ENCODE data around the gene PAH. TPM values are rescaled to one million over a fixed set of nuclear protein-coding genes. Genes with fewer than 3 reads are reported as not detected.

The PAH gene
- total and polyA plus RNA-seq, 2 donors from 2014 or later, result 8.7 to 193 TPM

DNA sequence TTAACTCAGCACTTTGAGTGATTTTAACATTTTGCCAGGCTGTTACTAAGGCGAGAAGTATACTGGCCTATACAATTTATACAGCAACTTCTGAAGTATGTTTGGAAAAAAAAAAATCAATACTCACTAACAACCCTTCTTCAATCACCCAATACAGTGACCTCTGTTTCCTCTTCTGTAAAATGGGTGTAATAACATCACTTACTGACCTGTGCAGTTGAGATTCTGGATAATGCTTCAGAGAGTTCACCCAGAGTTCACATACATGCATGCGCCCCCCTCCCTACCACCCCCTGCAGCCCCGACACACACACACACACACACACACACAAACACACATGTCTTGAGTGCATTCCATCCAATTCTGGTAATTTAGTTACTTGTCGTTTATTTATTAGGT lies 9.1 kb downstream of the PAH start:
- intact Hi-C loops (cut with DNase I), result no loop called here
- DNase-seq (no peak), FAIRE-seq (no peak)
- H3K9me3 ChIP-seq (ENCODE audit: control insufficient read depth in 2 of 3, insufficient read depth in 1 of 3, low read length in 3 of 3), result no peaks in the 10 kb centered on the region
- no peak for TF ChIP-seq CTCF (IDR thresholded peaks at IDR 0.05; ENCODE audit: borderline replicate concordance, extremely low read depth, insufficient read depth)
- no peak overlapping the region for H3K4me3 ChIP-seq (ENCODE audit: low read length in 3 of 3)
- H3K36me3 ChIP-seq (ENCODE audit: control insufficient read depth in 2 of 3, insufficient read depth in 3 of 3, low read length in 3 of 3), result no peaks in the 10 kb centered on the region
- no peaks in the 10 kb centered on the region for H3K4me1 ChIP-seq (ENCODE audit: control insufficient read depth in 2 of 3, insufficient read depth in 2 of 3, low read depth in 1 of 3, low read length in 3 of 3)
- H3K27me3 ChIP-seq (ENCODE audit: control insufficient read depth, insufficient read depth, low read length), result no peaks in the 10 kb centered on the region
- H3K27ac ChIP-seq (ENCODE audit: low read depth in 2 of 2, low read length in 2 of 2), result no peak overlapping the region
- H3K9ac ChIP-seq (ENCODE audit: low read length in 3 of 3), result no peak overlapping the region

- H3K27me3 ChIP-seq (ENCODE audit: control insufficient read depth, insufficient read depth, low read length), result no peaks in the 10 kb centered on the region
- no peak overlapping the region for H3K9ac ChIP-seq (ENCODE audit: low read length in 3 of 3)
- intact Hi-C loops (cut with DNase I), result no loop called here
- no peak overlapping the region for H3K4me3 ChIP-seq (ENCODE audit: low read length in 3 of 3)
- H3K36me3 ChIP-seq (ENCODE audit: control insufficient read depth in 2 of 3, insufficient read depth in 3 of 3, low read length in 3 of 3), result no peaks in the 10 kb centered on the region
- H3K4me1 ChIP-seq (ENCODE audit: control insufficient read depth in 2 of 3, insufficient read depth in 2 of 3, low read depth in 1 of 3, low read length in 3 of 3), result no peaks in the 10 kb centered on the region
- no peak for TF ChIP-seq CTCF (IDR thresholded peaks at IDR 0.05; ENCODE audit: borderline replicate concordance, extremely low read depth, insufficient read depth)
- FAIRE-seq (no peak), DNase-seq (no peak)
- H3K9me3 ChIP-seq (ENCODE audit: control insufficient read depth in 2 of 3, insufficient read depth in 1 of 3, low read length in 3 of 3), result no peaks in the 10 kb centered on the region
- no peak overlapping the region for H3K27ac ChIP-seq (ENCODE audit: low read depth in 2 of 2, low read length in 2 of 2)
Measured at GRCh38 chr12:102905229-102905628, 11.8 kb downstream of the PAH start.

GRCh38 chr12:102903337-102904007 lies 13.6 kb downstream of the PAH start:
- H3K9ac ChIP-seq (ENCODE audit: low read length in 3 of 3), result no peak overlapping the region
- no peak overlapping the region for H3K27ac ChIP-seq (ENCODE audit: low read depth in 2 of 2, low read length in 2 of 2)
- no peaks in the 10 kb centered on the region for H3K36me3 ChIP-seq (ENCODE audit: control insufficient read depth in 2 of 3, insufficient read depth in 3 of 3, low read length in 3 of 3)
- intact Hi-C loops (cut with DNase I), result no loop called here
- FAIRE-seq (no peak), DNase-seq (no peak)
- H3K9me3 ChIP-seq (ENCODE audit: control insufficient read depth in 2 of 3, insufficient read depth in 1 of 3, low read length in 3 of 3), result no peaks in the 10 kb centered on the region
- H3K4me3 ChIP-seq (ENCODE audit: low read length in 3 of 3), result no peak overlapping the region
- H3K27me3 ChIP-seq (ENCODE audit: control insufficient read depth, insufficient read depth, low read length), result no peaks in the 10 kb centered on the region
- TF ChIP-seq CTCF (IDR thresholded peaks at IDR 0.05; ENCODE audit: borderline replicate concordance, extremely low read depth, insufficient read depth), result no peak
- no peaks in the 10 kb centered on the region for H3K4me1 ChIP-seq (ENCODE audit: control insufficient read depth in 2 of 3, insufficient read depth in 2 of 3, low read depth in 1 of 3, low read length in 3 of 3)

- Histone ChIP-seq H3K9me3 (ENCODE audit: control insufficient read depth in 2 of 3, insufficient read depth in 1 of 3, low read length in 3 of 3) (no peaks in the 10 kb centered on the region), H3K36me3 (ENCODE audit: control insufficient read depth in 2 of 3, insufficient read depth in 3 of 3, low read length in 3 of 3) (no peaks in the 10 kb centered on the region), H3K27ac (ENCODE audit: low read depth in 2 of 2, low read length in 2 of 2) (no peak overlapping the region), H3K9ac (ENCODE audit: low read length in 3 of 3) (no peak overlapping the region), H3K27me3 (ENCODE audit: control insufficient read depth, insufficient read depth, low read length) (no peaks in the 10 kb centered on the region), H3K4me3 (ENCODE audit: low read length in 3 of 3) (no peak overlapping the region), H3K4me1 (ENCODE audit: control insufficient read depth in 2 of 3, insufficient read depth in 2 of 3, low read depth in 1 of 3, low read length in 3 of 3) (no peaks in the 10 kb centered on the region)
- FAIRE-seq (no peak), DNase-seq (no peak)
- no peak for TF ChIP-seq CTCF (IDR thresholded peaks at IDR 0.05; ENCODE audit: borderline replicate concordance, extremely low read depth, insufficient read depth)
- intact Hi-C loops (cut with DNase I), result no loop called here
Measured at GRCh38 chr12:102902093-102902492, 15.0 kb downstream of the PAH start.
